Stomach (tissue), 9 donors: ENCODE measurements around the gene CPE. TPM values are rescaled to one million over a fixed set of nuclear protein-coding genes. Genes with fewer than 3 reads are reported as not detected.

Experiments
- DNase-seq, 2 donors: peaks; one replicate each; pipeline versions ENCODE4 v3.0.0 to v3.0.0-alpha.2; 2013 to 2019
- H3K27ac ChIP-seq, 5 donors: fragments of 200-600 bp in 4 of 5; sonication (generic) in 4 of 5; one replicate each; pipeline ENCODE4 v1.5.1; 2013 to 2019; ENCODE audit warnings: mild to moderate bottlenecking in 1 of 5, moderate library complexity in 1 of 5
- H3K27me3 ChIP-seq, 3 donors: fragments of 200-600 bp; sonication (generic); one replicate each; pipeline ENCODE4 v1.5.1; 2017 to 2019; ENCODE audit warnings: mixed run types in 1 of 3
- H3K36me3 ChIP-seq, 4 donors: fragments of 200-600 bp; sonication (generic); 1 replicate in 3 of 4; 2 replicates in 1 of 4; pipeline ENCODE4 v1.5.1; 2016 to 2019
- H3K4me1 ChIP-seq, 4 donors: fragments of 200-600 bp; sonication (generic); one replicate each; pipeline ENCODE4 v1.5.1; 2016 to 2019
- H3K4me3 ChIP-seq, 4 donors: fragments of 200-600 bp; sonication (generic) in 3 of 4; one replicate each; pipeline ENCODE4 v1.5.1; 2016 to 2019; ENCODE audit warnings: mild to moderate bottlenecking in 1 of 4
- H3K9me3 ChIP-seq, 4 donors: fragments of 200-600 bp; sonication (generic); one replicate each; pipeline ENCODE4 v1.5.1; 2016 to 2019
- EP300 ChIP-seq: sonication (generic); formaldehyde crosslinking; IDR thresholded peaks from one replicate; pipeline ENCODE4 v1.6.1; 2017; ENCODE audit warnings: antibody characterized with exemption
- POLR2A ChIP-seq, 4 donors: fragments of 450-650 bp; IDR thresholded peaks; one replicate each; pipeline ENCODE4 v1.6.1; 2016; ENCODE audit warnings: antibody characterized with exemption in 4 of 4, control low read depth in 2 of 4, mild to moderate bottlenecking in 1 of 4, moderate library complexity in 1 of 4
- POLR2AphosphoS5 ChIP-seq, 3 donors: sonication (generic); formaldehyde crosslinking; IDR thresholded peaks; one replicate each; pipeline ENCODE4 v1.6.1; 2016; ENCODE audit warnings: antibody characterized with exemption in 3 of 3
- WGBS, 5 donors: extraction: QIAGEN DNeasy Blood & Tissue Kit in 3 of 5; methylation state at CpG; one replicate each; pipeline versions ENCODE4 v1.1.5 to v1.1.7; 2013 to 2018; 5-methylcytosine and 5-hydroxymethylcytosine counted together
- intact Hi-C: fragments of 100-400 bp; cut with DNase I; formaldehyde crosslinking; loops from one replicate; pipeline ENCODE4 v1.15.1; 2023; ENCODE audit warnings: low total_unique reads
- polyA plus RNA-seq, 3 donors: library from polyadenylated mRNA; stranded (reverse); fragments of 200-250 nt; gene quantifications; one replicate each; pipeline ENCODE4 v1.2.3, GENCODE V29; 2013
- total RNA-seq, 5 donors: library from RNA; depleted of rRNA; stranded (reverse); fragments of >200 nt; gene quantifications; one replicate each; pipeline versions ENCODE4 v1.1.0 to v1.2.3, GENCODE V29; 2014 to 2016
- TF ChIP-seq, protein P1 (sequence below), 7 experiments: fragments of 450-650 bp in 4 of 7; fragments of 200-600 bp in 3 of 7; sonication (generic) in 3 of 7; IDR thresholded peaks; one replicate each; pipeline ENCODE4 v1.5.1; 2016 to 2019; ENCODE audit warnings: antibody characterized with exemption in 7 of 7, control low read depth in 2 of 7, mild to moderate bottlenecking in 1 of 7
- donor health status: healthy with polysubstance abuse.
- donor health status: Bipolar disorder and iron deficiency.
- donor health status: healthy.

Gene CPE
- total and polyA plus RNA-seq, 8 donors: 8.8 to 143 (median 30.4) TPM

GRCh38 chr4:165439344-165439743 lies 60.5 kb downstream of the CPE start:
- TF ChIP-seq POLR2AphosphoS5 (IDR thresholded peaks at IDR 0.05) (no peak), EP300 (no peak), POLR2A (IDR thresholded peaks at IDR 0.05) (no peak)
- TF ChIP-seq, protein P1, sequence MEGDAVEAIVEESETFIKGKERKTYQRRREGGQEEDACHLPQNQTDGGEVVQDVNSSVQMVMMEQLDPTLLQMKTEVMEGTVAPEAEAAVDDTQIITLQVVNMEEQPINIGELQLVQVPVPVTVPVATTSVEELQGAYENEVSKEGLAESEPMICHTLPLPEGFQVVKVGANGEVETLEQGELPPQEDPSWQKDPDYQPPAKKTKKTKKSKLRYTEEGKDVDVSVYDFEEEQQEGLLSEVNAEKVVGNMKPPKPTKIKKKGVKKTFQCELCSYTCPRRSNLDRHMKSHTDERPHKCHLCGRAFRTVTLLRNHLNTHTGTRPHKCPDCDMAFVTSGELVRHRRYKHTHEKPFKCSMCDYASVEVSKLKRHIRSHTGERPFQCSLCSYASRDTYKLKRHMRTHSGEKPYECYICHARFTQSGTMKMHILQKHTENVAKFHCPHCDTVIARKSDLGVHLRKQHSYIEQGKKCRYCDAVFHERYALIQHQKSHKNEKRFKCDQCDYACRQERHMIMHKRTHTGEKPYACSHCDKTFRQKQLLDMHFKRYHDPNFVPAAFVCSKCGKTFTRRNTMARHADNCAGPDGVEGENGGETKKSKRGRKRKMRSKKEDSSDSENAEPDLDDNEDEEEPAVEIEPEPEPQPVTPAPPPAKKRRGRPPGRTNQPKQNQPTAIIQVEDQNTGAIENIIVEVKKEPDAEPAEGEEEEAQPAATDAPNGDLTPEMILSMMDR (IDR thresholded peaks at IDR 0.05): no peak
- Histone ChIP-seq H3K4me1 (peaks cover 0 to 14% (median 6%) of the 10 kb centered on the region in 4 donors), H3K36me3 (no peaks in the 10 kb centered on the region), H3K27me3 (no peaks in the 10 kb centered on the region), H3K27ac (no peak overlapping the region), H3K4me3 (no peak overlapping the region), H3K9me3 (no peaks in the 10 kb centered on the region)
- no peak for DNase-seq
- whole genome bisulfite sequencing, 5 donors: 34 to 58% (median 38%) methylated on average over 2 of the region's 2 CpGs
- intact Hi-C loops: no loop called here

GRCh38 chr4:165439981-165440380 lies 61.2 kb downstream of the CPE start:
- Histone ChIP-seq H3K27me3 (no peaks in the 10 kb centered on the region), H3K9me3 (no peaks in the 10 kb centered on the region), H3K4me3 (no peak overlapping the region), H3K36me3 (no peaks in the 10 kb centered on the region), H3K27ac (no peak overlapping the region), H3K4me1 (peaks cover 0 to 14% (median 6%) of the 10 kb centered on the region in 4 donors)
- no peak for DNase-seq
- WGBS, 5 donors: 42 to 69% (median 54%) methylated on average over 1 of the region's 1 CpG
- TF ChIP-seq, protein P1 (IDR thresholded peaks at IDR 0.05): no peak
- TF ChIP-seq POLR2A (IDR thresholded peaks at IDR 0.05): no peak
- TF ChIP-seq EP300: no peak
- TF ChIP-seq POLR2AphosphoS5 (IDR thresholded peaks at IDR 0.05): no peak
- intact Hi-C loops: no loop called here

DNA sequence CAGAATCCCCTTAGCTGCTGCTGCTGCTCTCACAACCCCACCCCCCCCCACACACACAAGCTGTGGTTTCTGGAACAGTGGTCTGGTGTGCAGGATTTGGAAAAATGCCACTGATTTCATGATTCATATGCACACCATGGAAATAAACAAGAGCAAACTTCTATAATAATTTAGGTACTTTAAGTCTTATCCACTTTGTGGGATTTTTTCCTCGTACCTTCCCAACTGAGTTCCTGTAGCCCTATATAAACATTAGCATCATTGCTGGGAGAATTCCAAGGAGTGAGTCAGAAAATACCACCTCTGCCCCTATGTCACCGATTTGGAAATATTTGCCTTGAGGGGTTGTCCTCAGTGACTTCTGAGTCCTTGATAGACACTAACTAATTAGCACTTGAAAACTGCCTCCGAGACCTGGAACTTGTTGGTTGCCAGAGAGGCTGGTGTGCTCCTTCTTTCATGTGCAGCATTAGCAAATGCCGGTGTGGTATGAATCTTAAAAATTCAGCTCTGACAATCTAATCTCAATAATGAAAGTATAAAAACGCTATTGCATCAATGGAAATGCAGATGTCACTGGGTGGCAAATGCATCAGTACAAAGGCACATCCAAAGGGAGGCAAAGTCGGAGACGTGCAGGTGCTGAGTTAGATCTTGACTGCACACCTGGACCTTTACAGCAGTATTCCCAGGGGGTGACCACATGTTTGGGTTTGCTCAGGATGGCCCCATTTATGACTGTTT lies 61.8 kb downstream of the CPE start:
- Histone ChIP-seq H3K9me3 (no peaks in the 10 kb centered on the region), H3K27me3 (no peaks in the 10 kb centered on the region), H3K36me3 (no peaks in the 10 kb centered on the region), H3K4me1 (peaks cover 0 to 14% (median 6%) of the 10 kb centered on the region in 4 donors), H3K4me3 (no peak overlapping the region), H3K27ac (no peak overlapping the region)
- TF ChIP-seq EP300 (no peak), POLR2AphosphoS5 (IDR thresholded peaks at IDR 0.05) (no peak), POLR2A (IDR thresholded peaks at IDR 0.05) (no peak)
- TF ChIP-seq, protein P1 (IDR thresholded peaks at IDR 0.05): no peak
- 49 to 63% (median 55%) methylated on average over 7 of the region's 7 CpGs for WGBS, 5 donors
- intact Hi-C loops: no loop called here
- peak in 1 of 2 donors; percentile 73 for DNase-seq

GRCh38 chr4:165443276-165443675 lies 64.5 kb downstream of the CPE start:
- H3K4me1 ChIP-seq: peaks cover 0 to 14% (median 6%) of the 10 kb centered on the region in 4 donors
- H3K4me3 ChIP-seq: no peak overlapping the region
- intact Hi-C loops: no loop called here
- no peak overlapping the region for H3K27ac ChIP-seq
- TF ChIP-seq EP300: no peak
- no peak for TF ChIP-seq POLR2AphosphoS5 (IDR thresholded peaks at IDR 0.05)
- TF ChIP-seq, protein P1 (IDR thresholded peaks at IDR 0.05): no peak
- no peak for TF ChIP-seq POLR2A (IDR thresholded peaks at IDR 0.05)
- no peaks in the 10 kb centered on the region for H3K27me3 ChIP-seq
- H3K36me3 ChIP-seq: no peaks in the 10 kb centered on the region
- DNase-seq: no peak
- no peaks in the 10 kb centered on the region for H3K9me3 ChIP-seq
- 82 to 96% (median 90%) methylated on average over 1 of the region's 1 CpG for WGBS, 5 donors
